Measurements from ENCODE around the gene CAPN5.

CAPN5 gene

DNA sequence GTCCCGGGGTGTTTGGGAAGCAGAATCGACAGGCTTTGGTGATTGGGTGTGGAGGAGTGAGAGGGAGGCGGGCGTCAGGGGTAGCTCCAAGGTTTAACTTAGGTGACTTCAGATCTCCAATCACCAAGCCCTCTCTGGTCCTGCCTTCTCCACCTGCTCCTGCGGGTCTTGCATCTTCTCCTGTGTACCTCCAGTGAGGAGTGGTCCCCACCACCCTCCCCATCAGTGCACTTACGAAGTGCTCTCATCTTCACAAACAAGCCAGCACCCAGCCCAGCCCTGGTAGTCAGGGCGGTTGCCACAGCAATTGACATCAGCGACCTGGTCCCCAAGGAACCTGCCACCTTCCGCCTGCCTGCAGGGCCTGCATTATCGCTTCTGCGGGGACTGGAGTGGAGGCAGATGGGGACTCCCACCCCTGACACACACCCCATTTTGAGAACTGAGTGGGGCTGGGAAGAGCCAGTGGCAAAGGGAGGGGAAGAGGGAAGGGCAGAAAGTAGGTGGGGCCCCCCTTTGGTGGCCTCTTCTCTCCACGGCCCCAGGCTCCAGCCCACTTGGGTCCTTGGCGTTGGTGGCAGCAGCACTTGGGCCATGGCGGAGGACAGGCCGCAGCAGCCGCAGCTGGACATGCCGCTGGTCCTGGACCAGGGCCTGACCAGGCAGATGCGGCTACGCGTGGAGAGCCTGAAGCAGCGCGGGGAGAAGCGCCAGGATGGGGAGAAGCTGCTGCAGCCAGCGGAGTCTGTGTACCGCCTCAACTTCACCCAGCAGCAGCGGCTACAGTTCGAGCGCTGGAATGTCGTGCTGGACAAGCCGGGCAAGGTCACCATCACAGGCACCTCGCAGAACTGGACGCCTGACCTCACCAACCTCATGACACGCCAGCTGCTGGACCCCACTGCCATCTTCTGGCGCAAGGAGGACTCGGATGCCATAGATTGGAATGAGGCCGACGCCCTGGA is 35.8 kb downstream of the CAPN5 start, which contains the start of gene OMP:
TSS of gene OMP (plus strand) at position 595 of the 965 bp plus-strand sequence. CDS start at position 595, 0 bp downstream.
- no peaks in the 10 kb centered on the region for H3K79me2 ChIP-seq (ENCODE audit: control insufficient read depth, low read length)
- H3K4me1 ChIP-seq (ENCODE audit: control insufficient read depth, low read length), result no peaks in the 10 kb centered on the region
- no peaks in the 10 kb centered on the region for H3F3A ChIP-seq (ENCODE audit: control insufficient read depth, insufficient read depth)
- no peak within 1 kb of the TSS for H3K4me3 ChIP-seq (ENCODE audit: low read length)
- TF ChIP-seq, protein P1, sequence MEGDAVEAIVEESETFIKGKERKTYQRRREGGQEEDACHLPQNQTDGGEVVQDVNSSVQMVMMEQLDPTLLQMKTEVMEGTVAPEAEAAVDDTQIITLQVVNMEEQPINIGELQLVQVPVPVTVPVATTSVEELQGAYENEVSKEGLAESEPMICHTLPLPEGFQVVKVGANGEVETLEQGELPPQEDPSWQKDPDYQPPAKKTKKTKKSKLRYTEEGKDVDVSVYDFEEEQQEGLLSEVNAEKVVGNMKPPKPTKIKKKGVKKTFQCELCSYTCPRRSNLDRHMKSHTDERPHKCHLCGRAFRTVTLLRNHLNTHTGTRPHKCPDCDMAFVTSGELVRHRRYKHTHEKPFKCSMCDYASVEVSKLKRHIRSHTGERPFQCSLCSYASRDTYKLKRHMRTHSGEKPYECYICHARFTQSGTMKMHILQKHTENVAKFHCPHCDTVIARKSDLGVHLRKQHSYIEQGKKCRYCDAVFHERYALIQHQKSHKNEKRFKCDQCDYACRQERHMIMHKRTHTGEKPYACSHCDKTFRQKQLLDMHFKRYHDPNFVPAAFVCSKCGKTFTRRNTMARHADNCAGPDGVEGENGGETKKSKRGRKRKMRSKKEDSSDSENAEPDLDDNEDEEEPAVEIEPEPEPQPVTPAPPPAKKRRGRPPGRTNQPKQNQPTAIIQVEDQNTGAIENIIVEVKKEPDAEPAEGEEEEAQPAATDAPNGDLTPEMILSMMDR (IDR thresholded peaks at IDR 0.05; ENCODE audit: low read depth, low read length, poor library complexity, severe bottlenecking), result no peak
- TF ChIP-seq EZH2phosphoT487 (IDR thresholded peaks at IDR 0.05; ENCODE audit: borderline replicate concordance, low read length), result no peak
- no peak within 1 kb of the TSS for H3K27ac ChIP-seq (ENCODE audit: low read depth, low read length)
- H3K9me3 ChIP-seq (ENCODE audit: control insufficient read depth, insufficient read depth, low read length), result no peaks in the 10 kb centered on the region
- H3K36me3 ChIP-seq (ENCODE audit: control insufficient read depth, low read length), result no peaks in the 10 kb centered on the region
- H3K27me3 ChIP-seq (ENCODE audit: control insufficient read depth, low read length), result no peaks in the 10 kb centered on the region
- H3K9me2 ChIP-seq (replicated peaks; ENCODE audit: control insufficient read depth, low read length), result no peaks in the 10 kb centered on the region
- H3K4me2 ChIP-seq (ENCODE audit: low read length), result no peak within 1 kb of the TSS
- no peaks in the 10 kb centered on the region for H4K20me1 ChIP-seq (ENCODE audit: control insufficient read depth, insufficient read depth, low read depth, low read length)

DNA sequence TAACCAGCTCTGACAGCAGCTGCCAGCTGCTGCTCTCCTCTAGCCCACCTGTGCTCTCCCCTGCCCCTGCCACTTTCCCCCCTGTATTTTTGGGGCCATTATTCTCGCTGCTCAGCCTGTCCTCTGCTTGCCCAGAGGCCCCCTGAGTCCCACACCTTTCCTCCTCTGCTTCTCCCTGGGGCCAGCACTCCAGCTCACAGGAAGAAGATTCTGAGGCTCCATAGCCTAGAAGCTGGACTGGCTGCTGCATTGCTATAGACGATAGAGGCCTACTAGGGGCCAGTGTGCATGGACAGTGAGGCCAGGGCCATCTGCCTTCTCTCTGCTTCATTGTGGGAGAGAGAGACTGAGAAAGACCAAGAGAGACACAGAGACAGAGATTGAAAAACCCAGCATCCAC is 36.5 kb downstream of the CAPN5 start:
- H3K79me2 ChIP-seq (ENCODE audit: control insufficient read depth, low read length), result no peaks in the 10 kb centered on the region

DNA sequence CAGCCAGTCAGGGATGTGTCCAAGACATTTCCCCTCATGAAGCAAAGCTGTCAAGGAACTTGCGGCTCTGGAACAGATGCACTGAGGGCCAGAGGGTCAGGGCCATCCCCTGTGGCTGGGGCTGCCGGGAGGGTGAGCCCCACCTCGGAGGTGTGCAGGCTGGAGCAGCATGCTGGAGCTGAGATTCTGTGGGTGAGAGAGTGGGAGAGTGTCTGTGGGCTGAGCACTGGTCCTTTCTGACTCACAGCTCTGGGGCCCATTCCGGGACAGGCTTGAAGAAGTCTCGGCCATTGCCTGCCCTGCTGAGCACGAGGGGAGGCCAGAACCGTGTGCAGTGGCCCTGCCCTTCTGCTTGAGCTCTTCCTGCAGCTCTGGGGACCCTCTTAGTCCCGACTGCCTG is 38.0 kb downstream of the CAPN5 start:
- no peaks in the 10 kb centered on the region for H3K9me2 ChIP-seq (replicated peaks; ENCODE audit: control insufficient read depth, low read length)
- H3K79me2 ChIP-seq (ENCODE audit: control insufficient read depth, low read length), result no peaks in the 10 kb centered on the region
- H3F3A ChIP-seq (ENCODE audit: control insufficient read depth, insufficient read depth), result no peaks in the 10 kb centered on the region
- H4K20me1 ChIP-seq (ENCODE audit: control insufficient read depth, insufficient read depth, low read depth, low read length), result no peaks in the 10 kb centered on the region
- H3K36me3 ChIP-seq (ENCODE audit: control insufficient read depth, low read length), result no peaks in the 10 kb centered on the region
- H3K4me1 ChIP-seq (ENCODE audit: control insufficient read depth, low read length), result no peaks in the 10 kb centered on the region
- no peak overlapping the region for H3K27ac ChIP-seq (ENCODE audit: low read depth, low read length)
- no peaks in the 10 kb centered on the region for H3K9me3 ChIP-seq (ENCODE audit: control insufficient read depth, insufficient read depth, low read length)
- no peak overlapping the region for H3K4me3 ChIP-seq (ENCODE audit: low read length)
- TF ChIP-seq EZH2phosphoT487 (IDR thresholded peaks at IDR 0.05; ENCODE audit: borderline replicate concordance, low read length), result no peak
- TF ChIP-seq, protein P1 (IDR thresholded peaks at IDR 0.05; ENCODE audit: low read depth, low read length, poor library complexity, severe bottlenecking), result no peak
- no peak overlapping the region for H3K4me2 ChIP-seq (ENCODE audit: low read length)
- no peaks in the 10 kb centered on the region for H3K27me3 ChIP-seq (ENCODE audit: control insufficient read depth, low read length)

More for the DNA sequence above, 36.5 kb downstream of the CAPN5 start:
- TF ChIP-seq, protein P1 (IDR thresholded peaks at IDR 0.05; ENCODE audit: low read depth, low read length, poor library complexity, severe bottlenecking), result no peak
- no peak for TF ChIP-seq EZH2phosphoT487 (IDR thresholded peaks at IDR 0.05; ENCODE audit: borderline replicate concordance, low read length)
- Histone ChIP-seq H3K9me2 (replicated peaks; ENCODE audit: control insufficient read depth, low read length) (no peaks in the 10 kb centered on the region), H4K20me1 (ENCODE audit: control insufficient read depth, insufficient read depth, low read depth, low read length) (no peaks in the 10 kb centered on the region), H3K9me3 (ENCODE audit: control insufficient read depth, insufficient read depth, low read length) (no peaks in the 10 kb centered on the region), H3K27ac (ENCODE audit: low read depth, low read length) (no peak overlapping the region), H3F3A (ENCODE audit: control insufficient read depth, insufficient read depth) (no peaks in the 10 kb centered on the region), H3K27me3 (ENCODE audit: control insufficient read depth, low read length) (no peaks in the 10 kb centered on the region), H3K4me3 (ENCODE audit: low read length) (no peak overlapping the region), H3K36me3 (ENCODE audit: control insufficient read depth, low read length) (no peaks in the 10 kb centered on the region), H3K4me1 (ENCODE audit: control insufficient read depth, low read length) (no peaks in the 10 kb centered on the region), H3K4me2 (ENCODE audit: low read length) (no peak overlapping the region)
